SK-N-MC (cell line): Measurements from ENCODE around the gene ENPP3.

Source experiments
- DNase-seq: peaks from one replicate; pipeline ENCODE4 v3.0.0-alpha.2; 2011; ENCODE audit warnings: low read depth, low spot score
- H3K27ac ChIP-seq: fragments of 200-600 bp; sonication (generic); 2 replicates; pipeline ENCODE4 v1.5.1; 2016; ENCODE audit warnings: mixed run types
- H3K36me3 ChIP-seq: fragments of 200-600 bp; sonication (generic); 2 replicates; pipeline ENCODE4 v1.6.1; 2017; ENCODE audit warnings: antibody characterized with exemption, low read length, mixed read lengths; ENCODE audit not compliant: insufficient read depth
- H3K4me3 ChIP-seq: fragments of 200-600 bp; sonication (generic); 2 replicates; pipeline ENCODE4 v1.5.1; 2016
- H3K9ac ChIP-seq: fragments of 200-600 bp; sonication (generic); 2 replicates; pipeline ENCODE4 v1.8.0; 2017; ENCODE audit warnings: mixed run types, mixed read lengths; ENCODE audit not compliant: insufficient read length
- H3K9me3 ChIP-seq: fragments of 200-600 bp; sonication (generic); 2 replicates; pipeline ENCODE4 v1.6.1; 2017; ENCODE audit warnings: low read depth, mild to moderate bottlenecking, antibody characterized with exemption, low read length, moderate library complexity, mixed read lengths
- EZH2 ChIP-seq: fragments of 200-600 bp; sonication (generic); IDR thresholded peaks from one replicate; pipeline ENCODE4 v1.6.1; 2017; ENCODE audit warnings: antibody characterized with exemption
- FOXP2 ChIP-seq: optimal IDR thresholded peaks from 2 replicates; pipeline ENCODE3; 2011; ENCODE audit warnings: mild to moderate bottlenecking, moderate library complexity; ENCODE audit not compliant: insufficient read depth; ENCODE audit errors: extremely low read length, control extremely low read depth
- POLR2AphosphoS5 ChIP-seq: IDR thresholded peaks from 2 replicates; pipeline ENCODE4 v1.6.1; 2012; ENCODE audit warnings: mild to moderate bottlenecking, low read depth, low read length, borderline replicate concordance

Gene ENPP3

GRCh38 chr6:131646249-131646670, 9.2 kb downstream of the ENPP3 start:
- Histone ChIP-seq H3K36me3 (peaks cover 3% of the 10 kb centered on the region; the same call in 1 of the 2 replicates), H3K9me3 (no peaks in the 10 kb centered on the region), H3K27ac (no peak overlapping the region), H3K9ac (no peak overlapping the region), H3K4me3 (no peak overlapping the region)
- TF ChIP-seq POLR2AphosphoS5 (no peak), FOXP2 (no peak)
- no peak for DNase-seq

GRCh38 chr6:131651782-131652181, 14.7 kb downstream of the ENPP3 start:
- no peak overlapping the region for H3K9ac ChIP-seq
- DNase-seq, result no peak
- no peak overlapping the region for H3K27ac ChIP-seq
- TF ChIP-seq EZH2, result no peak
- no peak for TF ChIP-seq FOXP2
- TF ChIP-seq POLR2AphosphoS5, result no peak
- no peaks in the 10 kb centered on the region; the same call in 1 of the 2 replicates for H3K36me3 ChIP-seq
- no peaks in the 10 kb centered on the region for H3K9me3 ChIP-seq
- H3K4me3 ChIP-seq, result no peak overlapping the region

DNA sequence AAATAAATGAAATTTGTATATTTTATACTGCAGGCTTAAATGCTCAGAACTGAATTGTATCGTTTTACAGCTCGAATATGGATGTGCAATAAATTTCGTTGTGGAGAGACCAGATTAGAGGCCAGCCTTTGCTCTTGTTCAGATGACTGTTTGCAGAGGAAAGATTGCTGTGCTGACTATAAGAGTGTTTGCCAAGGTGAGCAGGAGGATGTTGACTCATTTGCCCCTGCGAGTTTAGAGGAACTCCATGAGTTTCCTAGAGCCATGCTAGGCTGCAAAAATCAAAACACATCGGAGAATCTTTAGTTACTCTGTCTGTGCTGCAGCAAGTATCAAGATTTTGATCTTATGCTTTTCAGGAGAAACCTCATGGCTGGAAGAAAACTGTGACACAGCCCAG, 15.4 kb downstream of the ENPP3 start:
- Histone ChIP-seq H3K9me3 (no peaks in the 10 kb centered on the region), H3K36me3 (no peaks in the 10 kb centered on the region; the same call in 1 of the 2 replicates), H3K27ac (no peak overlapping the region), H3K4me3 (no peak overlapping the region), H3K9ac (no peak overlapping the region)
- TF ChIP-seq FOXP2, result no peak
- no peak for TF ChIP-seq POLR2AphosphoS5
- no peak for TF ChIP-seq EZH2
- DNase-seq, result no peak

- Histone ChIP-seq H3K36me3 (no peaks in the 10 kb centered on the region; the same call in 1 of the 2 replicates), H3K27ac (no peak overlapping the region), H3K9ac (no peak overlapping the region), H3K4me3 (no peak overlapping the region), H3K9me3 (no peaks in the 10 kb centered on the region)
- DNase-seq, result no peak
- TF ChIP-seq FOXP2, result no peak
These were observed 17.2 kb downstream of the ENPP3 start for GRCh38 chr6:131654326-131654725.

- Histone ChIP-seq H3K9ac (no peak overlapping the region), H3K27ac (no peak overlapping the region), H3K9me3 (no peaks in the 10 kb centered on the region), H3K4me3 (no peak overlapping the region), H3K36me3 (no peaks in the 10 kb centered on the region; the same call in 1 of the 2 replicates)
- DNase-seq, result no peak
- no peak for TF ChIP-seq FOXP2
- TF ChIP-seq POLR2AphosphoS5, result no peak
- TF ChIP-seq EZH2, result no peak
These were observed 18.3 kb downstream of the ENPP3 start for GRCh38 chr6:131655387-131655786.

GRCh38 chr6:131655951-131656350, 18.8 kb downstream of the ENPP3 start:
- H3K4me3 ChIP-seq, result no peak overlapping the region
- no peak for TF ChIP-seq FOXP2
- TF ChIP-seq EZH2, result no peak
- TF ChIP-seq POLR2AphosphoS5, result no peak
- no peak for DNase-seq
- H3K27ac ChIP-seq, result no peak overlapping the region
- no peak overlapping the region for H3K9ac ChIP-seq
- no peaks in the 10 kb centered on the region; the same call in 1 of the 2 replicates for H3K36me3 ChIP-seq
- no peaks in the 10 kb centered on the region for H3K9me3 ChIP-seq

DNA sequence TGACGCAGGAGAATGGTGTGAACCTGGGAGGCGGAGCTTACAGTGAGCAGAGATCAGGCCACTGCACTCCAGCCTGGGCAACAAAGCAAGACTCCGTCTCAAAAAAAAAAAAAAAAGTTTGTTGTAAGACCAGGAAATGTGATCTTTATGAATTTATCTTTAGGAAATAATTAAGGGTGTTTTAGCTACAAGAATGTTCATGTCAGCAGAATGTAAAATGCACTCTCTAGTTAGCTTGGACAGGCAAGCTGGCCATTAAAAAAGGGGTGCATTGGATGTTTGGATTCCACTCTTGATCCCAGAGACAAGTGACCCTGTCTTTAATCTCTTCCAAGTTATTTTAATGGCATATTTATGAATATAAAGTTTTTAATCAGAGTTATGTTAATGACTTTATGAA, 19.6 kb downstream of the ENPP3 start:
- no peak for DNase-seq

GRCh38 chr6:131657222-131657621, 20.1 kb downstream of the ENPP3 start:
- H3K27ac ChIP-seq, result no peak overlapping the region
- no peaks in the 10 kb centered on the region for H3K9me3 ChIP-seq
- H3K4me3 ChIP-seq, result no peak overlapping the region
- H3K9ac ChIP-seq, result no peak overlapping the region
- H3K36me3 ChIP-seq, result no peaks in the 10 kb centered on the region; the same call in 1 of the 2 replicates
- no peak for DNase-seq
- TF ChIP-seq FOXP2 (no peak), POLR2AphosphoS5 (no peak), EZH2 (no peak)

More for the DNA sequence above, 19.6 kb downstream of the ENPP3 start:
- no peak overlapping the region for H3K4me3 ChIP-seq
- no peaks in the 10 kb centered on the region for H3K9me3 ChIP-seq
- H3K36me3 ChIP-seq, result no peaks in the 10 kb centered on the region; the same call in 1 of the 2 replicates
- TF ChIP-seq FOXP2 (no peak), EZH2 (no peak), POLR2AphosphoS5 (no peak)
- H3K9ac ChIP-seq, result no peak overlapping the region
- no peak overlapping the region for H3K27ac ChIP-seq

DNA sequence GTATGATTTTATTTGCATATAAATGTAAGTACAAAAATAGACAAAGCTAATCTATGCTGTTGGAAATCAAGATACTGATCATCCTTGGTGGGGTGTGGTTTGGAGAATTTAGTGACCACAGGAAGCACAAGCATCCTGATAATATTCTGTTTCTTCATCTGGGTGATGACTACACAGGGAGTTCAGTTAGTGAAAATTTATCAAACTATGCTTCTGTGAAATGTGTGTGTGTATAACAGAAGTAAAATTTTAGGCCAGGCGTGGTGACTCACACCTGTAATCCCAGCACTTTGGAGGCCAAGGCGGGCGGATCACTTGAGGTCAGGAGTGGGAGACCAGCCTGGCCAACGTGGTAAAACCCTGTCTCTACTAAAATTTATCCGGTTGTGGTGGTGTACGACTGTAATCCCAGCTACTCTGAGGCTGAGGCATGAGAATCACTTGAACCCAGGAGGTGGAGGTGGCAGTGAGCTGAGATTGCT, 20.6 kb downstream of the ENPP3 start:
- no peak for TF ChIP-seq FOXP2
- TF ChIP-seq POLR2AphosphoS5, result no peak
- Histone ChIP-seq H3K4me3 (no peak overlapping the region), H3K9ac (no peak overlapping the region), H3K27ac (no peak overlapping the region), H3K36me3 (no peaks in the 10 kb centered on the region; the same call in 1 of the 2 replicates), H3K9me3 (no peaks in the 10 kb centered on the region)
- DNase-seq, result no peak
